OCI-LY3 (cell line): ENCODE data around the gene VDAC1.

Source experiments
- EZH2phosphoT487 ChIP-seq: fragments of 200-600 bp; shearing (Covaris generic); IDR thresholded peaks from 2 replicates; pipeline ENCODE4 v1.6.1; 2018; ENCODE audit warnings: antibody characterized with exemption, mixed run types, low read depth
- TF ChIP-seq, protein P1 (sequence below): fragments of 200-600, 300-600 bp; sonication (generic); IDR thresholded peaks from 2 replicates; pipeline ENCODE4 v1.5.1; 2014; ENCODE audit warnings: antibody characterized with exemption, low read length, low read depth

DNA sequence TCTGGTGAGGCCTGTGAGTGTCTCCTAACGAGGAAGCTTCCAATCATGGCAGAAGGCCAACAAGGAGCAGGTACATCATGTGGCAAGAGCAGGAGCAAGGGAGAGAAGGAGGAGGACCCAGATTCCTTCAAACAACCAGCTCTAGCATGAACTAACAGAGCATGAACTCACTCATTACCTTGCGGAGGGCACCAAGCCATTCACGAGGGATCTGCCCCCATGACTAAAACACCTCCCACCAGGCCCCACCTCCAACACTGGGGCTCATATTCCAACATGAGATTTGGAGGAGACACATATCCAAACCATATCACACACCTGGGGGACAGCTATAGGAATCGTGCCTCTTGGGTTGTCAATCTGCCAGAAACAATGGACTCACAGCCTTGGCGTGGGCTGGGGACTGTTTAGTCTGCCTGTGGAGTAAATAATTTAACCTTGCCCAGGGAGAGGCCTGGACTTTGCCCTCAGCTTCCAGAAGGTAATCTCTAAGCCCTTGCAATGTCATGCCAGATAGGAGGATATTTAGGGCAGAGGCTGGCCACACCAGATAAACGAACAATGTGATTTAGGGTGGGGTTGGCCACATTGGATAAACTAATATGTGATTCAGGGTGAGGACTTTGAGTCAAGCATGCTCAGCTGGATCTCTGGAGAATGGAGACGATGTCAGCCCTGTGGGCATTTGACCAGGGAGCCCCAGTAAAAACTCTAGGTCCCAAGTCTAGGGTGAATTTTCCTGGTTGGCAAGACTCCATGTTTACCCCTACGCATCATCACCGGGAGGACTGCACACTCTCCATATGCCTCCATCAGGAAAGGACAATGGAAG, 13.6 kb upstream of the VDAC1 start:
- TF ChIP-seq, protein P1, sequence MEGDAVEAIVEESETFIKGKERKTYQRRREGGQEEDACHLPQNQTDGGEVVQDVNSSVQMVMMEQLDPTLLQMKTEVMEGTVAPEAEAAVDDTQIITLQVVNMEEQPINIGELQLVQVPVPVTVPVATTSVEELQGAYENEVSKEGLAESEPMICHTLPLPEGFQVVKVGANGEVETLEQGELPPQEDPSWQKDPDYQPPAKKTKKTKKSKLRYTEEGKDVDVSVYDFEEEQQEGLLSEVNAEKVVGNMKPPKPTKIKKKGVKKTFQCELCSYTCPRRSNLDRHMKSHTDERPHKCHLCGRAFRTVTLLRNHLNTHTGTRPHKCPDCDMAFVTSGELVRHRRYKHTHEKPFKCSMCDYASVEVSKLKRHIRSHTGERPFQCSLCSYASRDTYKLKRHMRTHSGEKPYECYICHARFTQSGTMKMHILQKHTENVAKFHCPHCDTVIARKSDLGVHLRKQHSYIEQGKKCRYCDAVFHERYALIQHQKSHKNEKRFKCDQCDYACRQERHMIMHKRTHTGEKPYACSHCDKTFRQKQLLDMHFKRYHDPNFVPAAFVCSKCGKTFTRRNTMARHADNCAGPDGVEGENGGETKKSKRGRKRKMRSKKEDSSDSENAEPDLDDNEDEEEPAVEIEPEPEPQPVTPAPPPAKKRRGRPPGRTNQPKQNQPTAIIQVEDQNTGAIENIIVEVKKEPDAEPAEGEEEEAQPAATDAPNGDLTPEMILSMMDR: no peak
- TF ChIP-seq EZH2phosphoT487: no peak
